Activated CD4-positive, alpha-beta memory T cell treated with anti-CD3 and anti-CD28 coated beads, Interleukin-2, amount 10 ng/mL, durations not matched to agents 7 days and 5 days (primary cell): ENCODE data around the gene GORAB. TPM values are rescaled to one million over a fixed set of nuclear protein-coding genes. Genes with fewer than 3 reads are reported as not detected.

Experiments used
- total RNA-seq, 2 experiments: library from RNA; stranded (reverse); gene quantifications; one replicate each; pipeline ENCODE4 v1.2.3, GENCODE V29; 2021

Gene GORAB
- total RNA-seq, 2 experiments from 2014 or later, result 8.9 to 10.8 TPM

Other genes with a start within 250 kb of the GORAB start
- gene PRRX1, start 132.0 kb downstream of the GORAB start, total RNA-seq, result not detected